Measurements from ENCODE around the gene SLC25A40. TPM values are rescaled to one million over a fixed set of nuclear protein-coding genes. Genes with fewer than 3 reads are reported as not detected.
"Not testable (repeated sequence)": the region's sequence is repeated elsewhere in the genome, so short reads cannot be mapped to it uniquely, and the experiment has no call there.

SLC25A40 gene
- total RNA-seq, result 23.9 TPM

GRCh38 chr7:87876040-87876868, at the start of gene SLC25A40, which contains the start of gene DBF4:
TSS of gene SLC25A40 (minus strand) at chr7:87876360. CDS start at chr7:87858727, 17,633 bp downstream.
TSS of gene DBF4 (plus strand) at chr7:87876493. CDS start at chr7:87876733, 240 bp downstream.
- DNase-seq, result peak; percentile 85

GRCh38 chr7:87922759-87923395, 46.7 kb upstream of the SLC25A40 start:
- DNase-seq, result not testable (repeated sequence)

GRCh38 chr7:87920578-87920977, 44.4 kb upstream of the SLC25A40 start:
- no peak for DNase-seq

- no peak for DNase-seq
These were observed 43.7 kb upstream of the SLC25A40 start for GRCh38 chr7:87919875-87920274.

GRCh38 chr7:87918740-87919139, 42.6 kb upstream of the SLC25A40 start:
- no peak for DNase-seq

GRCh38 chr7:87912121-87912520, 36.0 kb upstream of the SLC25A40 start:
- no peak for DNase-seq

GRCh38 chr7:87908814-87909213, 32.7 kb upstream of the SLC25A40 start:
- DNase-seq, result not testable (repeated sequence)

GRCh38 chr7:87907136-87907906, 31.2 kb upstream of the SLC25A40 start:
- not testable (repeated sequence) for DNase-seq

- no peak for DNase-seq
These were observed 23.1 kb upstream of the SLC25A40 start for GRCh38 chr7:87899255-87899654.

- DNase-seq, result no peak
These were observed 19.2 kb upstream of the SLC25A40 start for GRCh38 chr7:87895363-87895762.

- no peak for DNase-seq
These were observed 10.7 kb upstream of the SLC25A40 start for GRCh38 chr7:87886875-87887274.

- DNase-seq, result no peak
These were observed 8.9 kb upstream of the SLC25A40 start for GRCh38 chr7:87885018-87885417.

- no peak for DNase-seq
These were observed 6.2 kb upstream of the SLC25A40 start for GRCh38 chr7:87882151-87882937.

- no peak for DNase-seq
These were observed 2.1 kb upstream of the SLC25A40 start for GRCh38 chr7:87878208-87878735.

- DNase-seq, result no peak
These were observed 1.3 kb upstream of the SLC25A40 start for GRCh38 chr7:87877366-87878040.

GRCh38 chr7:87876869-87877234, 692 bp upstream of the SLC25A40 start:
- DNase-seq, result peak; percentile 51

GRCh38 chr7:87875151-87876039, 765 bp downstream of the SLC25A40 start:
- no peak for DNase-seq

GRCh38 chr7:87874066-87874465, 2.1 kb downstream of the SLC25A40 start:
- DNase-seq, result no peak

GRCh38 chr7:87873328-87873727, 2.8 kb downstream of the SLC25A40 start:
- not testable (repeated sequence) for DNase-seq

GRCh38 chr7:87872346-87872745, 3.8 kb downstream of the SLC25A40 start:
- DNase-seq, result no peak
